WERI-Rb-1 (cell line): ENCODE data around the gene GARIN5B.
A peak's percentile ranks its signal among the peaks of the same experiment; 100 is the strongest.

Source experiments
- DNase-seq: peaks from one replicate; pipeline ENCODE4 v3.0.0-alpha.2; 2020
- H3K27ac ChIP-seq: fragments of 250-450 bp; sonication (Bioruptor Pico); 2 replicates; pipeline ENCODE4 v1.5.1; 2020; ENCODE audit warnings: mild to moderate bottlenecking, moderate library complexity
- H3K27me3 ChIP-seq: fragments of 250-450 bp; sonication (Bioruptor Pico); 2 replicates; pipeline ENCODE4 v1.5.1; 2021; ENCODE audit warnings: mild to moderate bottlenecking, low read depth, moderate library complexity; ENCODE audit not compliant: insufficient read depth, severe bottlenecking
- H3K36me3 ChIP-seq: fragments of 250-450 bp; sonication (Bioruptor Pico); 2 replicates; pipeline ENCODE4 v1.5.1; 2020; ENCODE audit warnings: mild to moderate bottlenecking, moderate library complexity
- H3K4me3 ChIP-seq: 2 replicates; pipeline ENCODE4 v1.5.1; 2011; ENCODE audit warnings: low read depth, mild to moderate bottlenecking, control low read depth, low read length
- H3K9me3 ChIP-seq: fragments of 250-450 bp; sonication (Bioruptor Pico); 2 replicates; pipeline ENCODE4 v1.5.1; 2021; ENCODE audit warnings: mild to moderate bottlenecking, moderate library complexity; ENCODE audit not compliant: severe bottlenecking
- CTCF ChIP-seq: IDR thresholded peaks from 2 replicates; pipeline ENCODE4 v1.5.1; 2011; ENCODE audit warnings: low read depth, mild to moderate bottlenecking, control low read depth, inconsistent platforms, low read length

The GARIN5B gene

GRCh38 chr19:55398200-55398925 is 35.3 kb upstream of the GARIN5B start:
- Histone ChIP-seq H3K4me3 (no peak overlapping the region), H3K27ac (no peak overlapping the region; the same call in 1 of the 2 replicates), H3K27me3 (no peaks in the 10 kb centered on the region), H3K36me3 (peaks cover 28% of the 10 kb centered on the region), H3K9me3 (no peaks in the 10 kb centered on the region)
- no peak for DNase-seq
- no peak for TF ChIP-seq CTCF

GRCh38 chr19:55392820-55393761 is 30.0 kb upstream of the GARIN5B start:
- Histone ChIP-seq H3K27me3 (no peaks in the 10 kb centered on the region), H3K27ac (no peak overlapping the region), H3K4me3 (no peak overlapping the region), H3K9me3 (no peaks in the 10 kb centered on the region), H3K36me3 (peaks cover 37% of the 10 kb centered on the region)
- TF ChIP-seq CTCF, result no peak
- peak; percentile 23 for DNase-seq

GRCh38 chr19:55391702-55392615 is 28.9 kb upstream of the GARIN5B start:
- Histone ChIP-seq H3K9me3 (no peaks in the 10 kb centered on the region), H3K36me3 (peaks cover 48% of the 10 kb centered on the region), H3K27me3 (no peaks in the 10 kb centered on the region), H3K27ac (no peak overlapping the region), H3K4me3 (no peak overlapping the region)
- TF ChIP-seq CTCF, result no peak
- no peak for DNase-seq

GRCh38 chr19:55391191-55391670 is 28.2 kb upstream of the GARIN5B start:
- no peak for DNase-seq
- H3K27me3 ChIP-seq, result no peaks in the 10 kb centered on the region
- no peak overlapping the region for H3K4me3 ChIP-seq
- H3K9me3 ChIP-seq, result no peaks in the 10 kb centered on the region
- no peak for TF ChIP-seq CTCF
- peaks cover 56% of the 10 kb centered on the region for H3K36me3 ChIP-seq
- H3K27ac ChIP-seq, result no peak overlapping the region

GRCh38 chr19:55390461-55390880 is 27.4 kb upstream of the GARIN5B start:
- Histone ChIP-seq H3K27ac (peak overlapping the region; percentile 30), H3K4me3 (no peak overlapping the region), H3K9me3 (no peaks in the 10 kb centered on the region), H3K36me3 (peaks cover 57% of the 10 kb centered on the region), H3K27me3 (no peaks in the 10 kb centered on the region)
- no peak for TF ChIP-seq CTCF
- DNase-seq, result peak; percentile 80
